ENCODE data around the gene KRT73.

- TF ChIP-seq CTCF (IDR thresholded peaks at IDR 0.05) (no peak), POLR2A (IDR thresholded peaks at IDR 0.05) (no peak)
Measured at GRCh38 chr12:52641468-52641867, 23.1 kb upstream of the KRT73 start.
